GM19351 (cell line): Measurements from ENCODE around the gene ADCY2.

Source experiments
- ATAC-seq: cut with Tn5 transposase; IDR thresholded peaks from one replicate; pipeline ENCODE4 v1.9.1; 2021; ENCODE audit warnings: mild to moderate bottlenecking, moderate library complexity; ENCODE audit not compliant: unreplicated experiment

Gene ADCY2

GRCh38 chr5:7585807-7586206 is 189.9 kb downstream of the ADCY2 start:
- ATAC-seq: no peak

- ATAC-seq: no peak
Measured at GRCh38 chr5:7586480-7586879, 190.5 kb downstream of the ADCY2 start.

GRCh38 chr5:7589800-7590199 is 193.9 kb downstream of the ADCY2 start:
- ATAC-seq: no peak

- no peak for ATAC-seq
Measured at GRCh38 chr5:7592910-7593309, 197.0 kb downstream of the ADCY2 start.

GRCh38 chr5:7597059-7597642 is 201.2 kb downstream of the ADCY2 start:
- ATAC-seq: no peak

GRCh38 chr5:7606840-7607465 is 211.0 kb downstream of the ADCY2 start:
- ATAC-seq: no peak

- ATAC-seq: no peak
Measured at GRCh38 chr5:7608772-7609171, 212.8 kb downstream of the ADCY2 start.

GRCh38 chr5:7609726-7610125 is 213.8 kb downstream of the ADCY2 start:
- no peak for ATAC-seq

GRCh38 chr5:7610531-7611177 is 214.7 kb downstream of the ADCY2 start:
- no peak for ATAC-seq

GRCh38 chr5:7611518-7611917 is 215.6 kb downstream of the ADCY2 start:
- no peak for ATAC-seq

GRCh38 chr5:7615566-7616061 is 219.7 kb downstream of the ADCY2 start:
- ATAC-seq: no peak

- ATAC-seq: no peak
Measured at GRCh38 chr5:7616897-7617296, 221.0 kb downstream of the ADCY2 start.

- no peak for ATAC-seq
Measured at GRCh38 chr5:7622498-7622897, 226.6 kb downstream of the ADCY2 start.

GRCh38 chr5:7625740-7626139 is 229.8 kb downstream of the ADCY2 start:
- ATAC-seq: no peak

- ATAC-seq: no peak
Measured at GRCh38 chr5:7628248-7628647, 232.3 kb downstream of the ADCY2 start.

- ATAC-seq: no peak
Measured at GRCh38 chr5:7628820-7629219, 232.9 kb downstream of the ADCY2 start.

GRCh38 chr5:7629561-7629960 is 233.6 kb downstream of the ADCY2 start:
- no peak for ATAC-seq

GRCh38 chr5:7634837-7635236 is 238.9 kb downstream of the ADCY2 start:
- no peak for ATAC-seq

GRCh38 chr5:7638456-7638855 is 242.5 kb downstream of the ADCY2 start:
- no peak for ATAC-seq

GRCh38 chr5:7642029-7642428 is 246.1 kb downstream of the ADCY2 start:
- no peak for ATAC-seq

GRCh38 chr5:7644723-7645122 is 248.8 kb downstream of the ADCY2 start:
- ATAC-seq: no peak

- no peak for ATAC-seq
Measured at GRCh38 chr5:7650755-7651154, 254.8 kb downstream of the ADCY2 start.
